Kidney capillary endothelial cell (primary cell): ENCODE results near the gene LIFR.

Experiments
- DNase-seq: peaks from one replicate; pipeline ENCODE4 v3.0.0-alpha.2; 2018; ENCODE audit warnings: low spot score

Gene LIFR

DNA sequence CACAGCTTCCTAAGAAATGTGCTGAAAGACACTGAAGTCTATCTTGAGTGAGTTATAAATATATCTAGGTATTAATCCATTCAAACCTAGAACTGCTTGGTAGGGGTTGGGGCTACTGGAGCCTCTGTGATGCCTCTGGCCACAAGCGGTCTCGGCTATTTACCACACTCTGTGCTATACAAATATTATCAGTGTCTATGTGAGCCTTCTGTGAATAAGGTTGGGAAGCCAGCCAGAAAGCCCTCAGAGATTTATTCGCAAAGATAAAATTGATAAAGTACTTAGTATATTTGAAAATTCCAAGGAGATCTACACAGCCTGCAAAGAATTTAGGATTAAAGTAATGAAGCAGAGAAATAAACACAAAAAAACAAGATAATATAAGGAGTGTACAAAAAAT is 41.4 kb downstream of the LIFR start:
- no peak for DNase-seq

DNA sequence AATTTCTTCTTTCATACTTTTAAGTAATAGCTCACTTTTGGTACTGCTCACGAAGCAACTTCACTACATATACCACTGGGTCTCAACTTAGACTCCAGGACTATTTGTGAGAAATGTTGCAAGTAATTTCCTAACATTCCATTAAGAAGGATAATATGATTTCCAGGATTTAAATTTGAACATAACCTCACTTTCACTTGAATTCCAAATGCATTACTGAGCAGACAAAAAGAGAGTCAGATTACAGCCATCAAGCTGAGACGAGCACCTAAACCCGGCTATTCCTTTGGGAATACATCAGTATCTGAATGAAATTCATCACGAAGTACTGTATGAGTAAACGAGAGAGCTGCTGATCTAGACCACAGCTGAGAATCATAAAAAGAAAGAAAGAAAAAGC is 47.3 kb downstream of the LIFR start:
- no peak for DNase-seq

DNA sequence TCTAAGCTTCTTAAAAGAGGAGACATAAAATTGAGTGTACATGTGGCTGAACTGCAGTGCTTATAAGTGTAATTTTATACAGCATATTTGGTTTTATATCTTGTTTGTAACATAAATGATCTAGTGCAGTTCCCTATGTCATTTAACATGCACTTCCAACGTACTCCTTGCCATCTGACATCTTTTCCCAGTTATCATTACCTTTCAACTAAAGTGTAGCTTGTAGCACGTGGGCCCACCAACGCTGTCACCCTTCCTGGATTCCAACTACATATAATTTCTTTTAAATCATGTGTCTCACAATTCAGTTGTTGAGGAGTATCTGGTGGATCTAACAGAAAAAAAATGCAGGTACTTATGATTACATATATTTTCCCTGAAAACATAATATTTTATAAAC is 50.1 kb downstream of the LIFR start:
- DNase-seq = no peak

DNA sequence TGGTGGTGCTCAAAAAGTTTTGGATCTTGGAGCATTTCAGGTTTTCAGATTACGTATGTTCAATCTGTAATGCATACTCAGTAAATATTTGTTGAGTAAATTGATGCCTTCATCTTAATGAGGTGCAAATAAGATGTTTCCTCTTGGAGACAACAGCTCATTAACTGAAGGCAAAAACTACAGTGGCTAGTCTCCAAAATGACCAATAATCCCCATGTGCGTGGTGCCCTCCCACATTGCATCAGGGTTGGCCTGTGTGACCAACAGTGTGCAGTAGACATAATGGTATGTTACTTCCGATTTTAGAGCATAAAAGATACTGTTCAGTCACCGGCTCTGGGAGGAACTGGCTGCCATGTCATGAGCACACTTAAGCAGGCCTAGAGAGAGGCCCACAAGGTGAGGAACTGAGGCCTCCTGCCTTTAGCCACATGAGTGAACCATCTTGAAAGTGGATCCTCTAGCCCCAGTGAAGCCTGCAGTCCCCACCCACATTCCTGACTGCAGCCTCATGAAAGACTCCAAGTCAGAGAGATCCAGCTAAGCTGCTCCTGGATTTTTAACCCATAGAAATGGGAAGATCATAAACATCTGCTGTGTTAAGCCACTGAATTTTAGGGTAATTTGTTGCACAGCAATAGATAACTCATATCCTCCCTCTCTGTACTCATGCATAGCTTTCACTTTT is 55.7 kb downstream of the LIFR start:
- DNase-seq = no peak

DNA sequence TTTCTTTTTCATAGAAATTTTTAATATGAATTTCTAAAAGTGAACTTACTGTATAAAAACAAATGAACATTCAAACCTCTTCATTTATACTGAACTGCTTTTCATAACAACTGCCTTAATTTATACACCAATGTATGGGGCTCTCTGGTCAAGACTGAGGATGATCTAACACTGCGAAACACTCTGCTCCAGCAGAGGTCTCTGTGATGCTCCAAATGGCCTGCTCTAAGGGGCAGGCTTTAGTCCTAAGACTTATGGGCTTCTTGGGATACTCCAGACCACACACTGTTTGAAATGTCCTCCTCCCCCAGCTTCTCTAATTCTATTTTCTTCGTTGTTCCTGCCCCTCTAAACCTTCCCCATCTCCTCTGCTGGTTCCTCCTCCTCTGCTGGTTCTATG is 58.5 kb downstream of the LIFR start:
- no peak for DNase-seq

DNA sequence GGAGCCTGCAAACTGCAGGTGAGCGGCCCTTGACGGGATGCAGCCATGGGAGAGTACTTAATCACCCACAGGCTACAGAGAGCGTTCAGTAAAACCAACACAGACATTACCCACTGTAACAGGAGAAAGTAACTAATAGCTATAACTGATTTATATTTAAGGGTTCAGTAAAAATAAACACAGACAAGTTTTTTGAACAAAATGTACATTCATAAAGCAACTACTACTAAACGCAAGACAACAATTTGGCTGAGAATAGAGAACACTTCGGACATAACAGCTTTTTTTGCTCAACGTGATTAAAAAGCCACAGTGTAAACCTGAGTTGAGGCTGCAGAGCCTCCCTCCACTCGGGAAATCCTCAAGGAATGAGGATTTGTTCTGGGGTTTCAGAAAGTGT is 61.7 kb downstream of the LIFR start:
- DNase-seq = no peak

DNA sequence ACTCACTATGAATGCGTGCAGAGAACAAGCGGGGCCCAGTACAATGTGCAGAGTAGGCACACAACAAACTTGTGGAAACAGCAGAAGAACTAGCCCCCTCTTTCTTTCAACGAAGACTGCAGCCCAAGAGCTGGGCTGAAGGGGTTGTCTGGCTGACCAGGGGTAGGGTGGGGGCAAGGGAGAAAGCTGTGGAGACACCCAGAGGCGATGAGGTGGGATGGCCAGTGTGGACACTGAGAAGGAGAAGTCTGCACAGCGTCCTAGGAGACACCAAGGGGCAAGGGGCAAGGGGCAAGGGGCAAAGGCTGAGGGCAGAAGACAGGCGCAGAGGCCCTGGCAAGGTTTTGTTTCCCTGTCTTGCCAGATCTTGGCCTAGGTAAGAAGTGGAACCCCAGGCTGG is 62.3 kb downstream of the LIFR start:
- DNase-seq = no peak

DNA sequence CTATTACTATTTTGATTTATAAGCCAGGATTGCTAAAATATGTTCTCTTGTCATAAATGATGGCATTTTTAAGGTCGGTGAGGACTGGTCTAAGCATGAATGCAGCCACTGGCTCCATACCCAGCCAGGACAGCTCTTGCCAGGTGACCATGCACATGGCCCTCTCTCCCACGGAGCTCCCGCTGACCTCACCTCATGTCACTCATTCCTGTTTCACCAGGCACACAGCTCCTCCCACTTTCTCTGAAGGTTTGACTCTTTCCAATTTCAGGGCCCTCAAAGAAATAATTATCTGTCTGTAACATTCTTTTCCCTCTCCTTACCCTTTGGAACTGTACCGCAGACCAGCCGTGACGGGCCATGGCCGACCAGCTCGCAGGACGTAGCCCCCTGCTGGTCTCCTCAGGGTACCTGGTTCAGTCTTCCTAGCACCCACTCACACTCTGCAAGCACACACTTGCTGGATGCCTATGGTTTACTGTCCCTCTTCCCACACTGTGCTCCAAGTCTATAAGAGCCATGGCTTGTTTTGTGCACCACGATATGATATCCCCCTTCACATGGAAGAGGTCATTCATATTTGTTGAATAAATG is 72.5 kb downstream of the LIFR start:
- no peak for DNase-seq

DNA sequence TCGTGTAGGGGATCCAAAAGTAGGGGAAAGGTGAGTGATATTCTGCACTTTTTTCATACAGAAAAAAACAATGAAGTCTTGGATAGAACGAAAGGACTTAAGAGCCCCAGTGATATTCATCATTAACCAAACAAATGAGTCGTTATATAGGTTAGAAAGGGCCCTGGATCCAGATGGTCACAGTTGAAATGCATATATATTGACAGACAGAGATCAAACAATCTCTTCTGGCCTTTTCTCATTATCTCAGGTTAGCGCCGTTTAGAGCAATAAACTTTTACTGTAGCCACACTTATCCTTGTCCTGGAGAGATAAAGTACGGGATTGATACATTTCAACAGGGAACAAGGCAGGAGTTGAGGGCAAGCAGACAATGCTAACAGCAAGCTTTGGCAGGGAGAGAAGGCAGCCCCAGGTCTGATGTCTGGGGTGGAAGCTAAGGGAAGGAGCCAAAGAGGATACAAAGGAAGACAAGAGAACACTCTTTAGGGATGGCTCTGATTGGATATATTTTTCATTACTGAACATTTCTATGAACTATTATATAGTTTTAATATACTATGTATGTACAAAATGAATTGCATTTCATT is 77.0 kb downstream of the LIFR start:
- no peak for DNase-seq

DNA sequence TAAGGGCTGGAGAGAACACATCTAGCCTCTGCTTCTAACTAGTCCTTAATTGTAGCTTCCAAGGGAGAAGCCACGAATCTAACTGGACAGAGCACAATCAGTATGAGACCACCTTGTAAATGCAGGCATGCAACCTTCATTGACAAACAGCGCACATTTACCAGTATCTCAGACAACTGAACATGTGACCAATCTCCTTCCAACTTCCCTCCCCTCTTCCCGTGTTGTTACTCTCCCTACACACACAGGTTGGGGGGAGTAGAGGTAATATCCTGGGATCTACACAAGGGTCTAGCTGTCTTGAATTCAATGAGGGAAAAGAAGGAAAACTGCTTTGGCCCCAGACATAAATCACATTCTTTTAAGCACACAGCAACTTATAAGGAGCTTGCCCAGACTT is 77.6 kb downstream of the LIFR start:
- DNase-seq = no peak

DNA sequence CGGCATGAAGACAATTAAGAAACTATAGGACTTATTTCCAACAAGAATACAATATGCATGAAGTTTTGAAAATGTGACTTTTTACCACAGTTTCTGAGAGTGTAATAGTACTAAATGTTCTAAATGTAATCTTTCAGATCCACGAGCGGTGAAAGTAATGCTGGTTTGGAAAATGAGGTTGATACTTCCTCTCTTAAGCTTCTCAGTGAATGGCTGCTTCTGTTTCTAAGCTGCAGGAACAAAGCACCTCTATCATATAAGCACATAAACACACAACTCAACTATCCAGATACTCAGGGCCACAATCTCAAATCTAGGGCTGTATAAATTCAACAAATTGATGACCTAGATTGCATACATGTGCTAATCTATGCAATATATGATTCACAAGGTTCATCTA is 78.3 kb downstream of the LIFR start:
- no peak for DNase-seq

DNA sequence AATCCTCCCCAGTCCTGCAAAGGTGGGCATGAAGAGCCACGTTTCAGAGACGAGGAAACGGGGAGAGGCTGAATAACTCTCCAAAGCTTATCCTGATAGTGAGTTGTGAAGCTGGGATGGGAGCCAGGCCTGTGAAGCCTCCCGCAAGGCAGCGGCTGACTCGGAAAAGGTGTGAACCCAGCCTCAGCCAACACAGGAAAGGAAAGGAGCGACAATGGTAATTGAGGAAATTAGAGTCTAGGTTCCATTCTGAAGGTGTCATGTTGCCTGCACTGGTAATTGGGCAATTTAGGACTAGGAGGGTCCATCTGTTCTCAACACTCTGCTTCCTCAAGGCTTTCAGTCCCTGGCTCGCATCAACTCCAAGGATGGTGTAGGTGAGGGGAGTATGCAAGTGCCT is 83.4 kb downstream of the LIFR start:
- DNase-seq = no peak

DNA sequence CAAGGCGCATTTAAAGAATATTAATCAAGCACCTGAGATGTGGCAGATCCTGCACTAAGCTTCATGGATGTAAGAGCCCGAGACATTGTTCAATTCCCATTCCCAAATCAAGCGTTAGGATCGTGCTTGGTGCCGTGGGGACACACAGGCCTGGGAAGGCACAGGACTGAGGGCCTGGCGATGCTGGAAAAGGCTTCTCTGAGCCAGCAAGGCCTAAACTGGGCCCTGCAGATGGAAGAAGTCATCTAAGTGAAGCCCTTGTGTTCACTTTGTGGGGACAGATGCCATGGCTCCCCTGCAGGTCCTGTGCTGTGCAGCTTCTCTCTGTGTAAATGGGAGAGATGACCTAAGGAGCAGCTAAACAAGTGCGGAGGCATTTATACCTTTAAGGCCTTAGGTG is 83.9 kb downstream of the LIFR start:
- DNase-seq = no peak

DNA sequence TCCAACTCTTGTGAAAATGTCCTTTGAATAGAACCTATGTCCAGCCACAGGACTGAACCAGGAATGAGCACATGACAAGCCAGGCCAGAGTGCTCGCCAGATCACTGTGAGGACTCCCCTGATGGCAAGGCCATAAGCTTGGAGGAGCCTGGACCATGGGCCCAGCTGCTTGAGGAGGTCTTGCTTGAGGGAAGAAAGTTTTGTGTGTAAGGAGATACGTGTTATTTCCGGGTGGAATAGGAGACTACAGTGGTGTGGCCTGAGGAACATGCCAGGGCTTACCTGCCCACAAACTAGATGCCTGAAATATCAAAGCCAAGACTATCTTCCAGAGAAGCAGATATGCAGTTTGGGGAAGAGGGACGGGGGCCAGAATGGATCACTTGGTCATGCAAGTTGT is 84.7 kb downstream of the LIFR start:
- DNase-seq = no peak

DNA sequence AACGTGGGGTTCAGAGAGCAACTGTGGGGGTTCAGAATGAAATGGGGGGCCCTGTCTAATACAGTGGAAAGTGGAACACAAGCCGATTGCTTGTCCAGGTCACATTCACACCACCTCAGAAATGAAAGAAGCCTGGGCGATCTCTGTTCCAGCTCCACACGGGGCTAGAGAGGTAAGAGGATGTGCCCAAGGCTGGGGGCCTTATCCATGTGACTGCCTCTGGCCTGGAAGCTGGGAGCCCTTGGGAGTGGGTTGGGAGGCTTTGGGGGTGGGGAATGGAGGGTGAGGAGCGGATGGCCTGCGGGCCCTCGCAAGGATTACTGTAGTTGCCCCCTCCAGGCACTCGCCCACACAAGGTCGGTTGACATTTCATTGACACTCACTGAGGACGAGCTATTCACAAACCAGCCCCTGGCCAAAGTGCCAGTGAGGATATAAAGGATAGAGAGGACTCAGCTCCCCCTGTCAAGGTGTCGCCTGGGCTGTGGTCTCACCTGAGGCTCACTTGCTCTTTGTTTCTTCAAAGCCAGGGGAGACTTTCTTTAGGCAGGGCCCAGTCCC is 86.7 kb downstream of the LIFR start:
- no peak for DNase-seq

DNA sequence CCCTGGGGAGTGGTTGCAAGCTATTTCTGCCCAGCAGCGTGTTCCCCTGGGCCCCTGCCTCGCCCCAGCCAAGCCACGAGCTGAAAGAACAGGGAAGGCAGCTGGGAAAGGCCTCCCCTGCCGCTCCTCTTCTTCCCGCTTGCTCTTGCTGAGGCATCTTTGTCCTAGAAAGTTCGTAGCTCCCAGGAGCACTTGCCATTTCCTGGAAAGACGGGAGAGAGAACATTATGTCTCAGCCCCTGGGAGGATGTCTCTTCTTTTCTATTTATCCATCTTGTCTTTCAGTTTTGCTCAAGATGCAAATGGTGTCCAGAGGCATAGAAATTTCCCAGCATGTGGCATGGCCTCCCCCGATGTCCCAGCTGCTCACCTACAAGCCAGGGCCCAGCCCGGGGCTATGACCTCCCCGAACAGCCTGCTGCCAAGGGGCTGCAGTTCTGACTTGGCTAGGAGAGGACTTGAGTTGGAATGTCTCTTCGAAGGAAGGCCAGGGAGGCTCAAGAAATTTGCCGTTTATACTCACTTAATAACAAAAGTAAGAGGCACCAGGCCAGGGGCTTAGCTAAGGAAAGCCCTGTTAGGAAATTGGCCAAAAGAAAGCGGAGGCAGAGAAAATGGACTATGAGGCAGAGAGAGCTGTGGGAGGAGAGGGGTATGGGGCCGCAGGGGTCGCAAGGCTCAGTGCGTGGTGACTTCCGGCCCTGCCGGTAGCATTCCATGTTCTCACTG is 87.3 kb downstream of the LIFR start:
- DNase-seq = no peak

DNA sequence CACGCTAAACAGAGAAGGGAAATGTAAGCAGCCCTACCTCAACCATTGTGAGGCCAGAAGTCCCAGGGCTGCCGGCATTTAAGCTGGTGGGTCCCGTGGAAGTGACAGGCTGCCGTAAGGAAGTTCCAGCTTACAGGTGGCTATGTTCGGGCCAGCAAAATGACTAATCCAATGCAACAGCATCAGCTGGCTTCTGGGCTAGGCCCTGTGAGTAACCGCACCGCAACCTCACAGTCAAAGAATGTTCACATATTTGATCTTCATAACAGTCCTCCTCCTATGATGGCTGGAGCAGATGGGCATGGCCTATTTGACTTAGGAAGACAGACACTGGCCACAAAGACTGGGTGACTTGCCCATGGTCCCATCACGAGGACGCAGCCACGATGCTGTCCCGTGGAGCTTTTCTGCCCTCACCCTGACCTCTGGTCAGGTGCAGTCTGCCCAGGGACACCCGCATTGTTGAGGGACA is 88.2 kb downstream of the LIFR start:
- DNase-seq = peak; percentile 80

DNA sequence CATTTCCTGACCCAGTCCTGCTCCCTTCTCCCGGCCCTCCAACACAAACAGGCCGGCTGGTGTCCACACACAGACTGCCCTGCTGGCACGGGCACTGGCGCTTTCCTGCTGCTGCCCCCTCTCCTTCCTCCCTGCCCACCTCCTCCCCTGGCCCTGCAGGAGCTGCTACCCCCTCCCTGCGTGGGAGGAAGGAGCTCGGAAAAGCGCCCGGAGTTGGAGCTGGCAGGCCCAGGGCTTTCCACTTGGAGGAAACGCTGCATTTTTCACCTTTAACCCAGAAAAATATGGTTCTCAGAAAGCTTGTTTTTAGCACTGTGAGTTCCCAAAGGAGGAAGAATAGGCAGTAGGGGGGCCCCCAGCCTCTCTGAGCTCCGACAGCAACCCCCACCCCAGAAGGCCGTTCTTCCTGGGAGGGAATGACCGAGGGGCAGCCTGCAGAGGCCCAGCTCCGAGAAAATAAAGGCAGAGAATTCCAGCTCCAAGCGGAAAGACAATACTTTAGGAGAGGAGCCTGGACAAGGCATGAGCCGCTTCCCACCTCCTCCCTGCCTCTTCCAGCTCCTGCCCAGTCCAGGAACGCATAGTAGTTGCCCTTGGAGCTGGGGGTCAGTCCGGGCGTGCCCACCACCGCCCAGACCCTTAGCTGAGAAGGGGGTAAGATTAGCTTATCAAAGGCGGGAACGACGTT is 88.9 kb downstream of the LIFR start:
- DNase-seq = peak; percentile 49

DNA sequence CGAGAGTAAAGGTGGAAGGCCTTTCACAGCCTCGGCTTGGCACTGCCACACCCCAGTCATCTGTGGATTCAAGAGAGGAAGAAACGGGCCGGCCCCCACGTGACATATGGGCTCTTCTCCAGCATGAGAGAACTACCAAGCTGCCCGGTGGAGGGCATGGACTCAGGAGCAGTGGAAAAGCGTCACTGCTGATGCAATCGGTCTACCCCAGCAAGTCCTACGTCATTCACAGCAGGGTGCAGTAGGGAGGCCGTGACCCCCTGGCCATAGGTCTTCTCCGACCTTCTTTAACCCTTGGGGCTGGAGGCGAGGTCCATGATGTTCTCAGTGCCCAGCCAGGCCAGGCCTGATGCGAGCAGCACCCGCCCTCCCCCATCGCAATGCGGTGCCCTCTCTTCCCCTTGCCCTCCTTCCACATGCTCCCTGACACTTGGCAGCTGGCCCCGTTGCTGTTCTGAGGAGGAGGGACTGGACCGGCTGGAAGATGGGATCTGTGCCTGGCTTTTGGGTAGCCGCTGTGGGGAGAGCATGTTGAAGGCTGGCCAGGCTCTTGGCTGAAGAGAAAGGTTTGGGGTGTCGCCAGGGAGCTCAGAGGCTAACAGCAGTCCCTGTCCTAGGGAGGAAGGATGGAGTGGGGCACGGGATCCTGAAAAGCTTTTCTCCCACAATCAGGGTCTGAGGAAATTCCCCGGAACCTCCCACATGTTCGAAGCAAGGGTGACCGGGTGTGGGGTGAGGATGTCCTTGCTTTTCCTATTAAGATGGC is 89.8 kb downstream of the LIFR start:
- DNase-seq = no peak

DNA sequence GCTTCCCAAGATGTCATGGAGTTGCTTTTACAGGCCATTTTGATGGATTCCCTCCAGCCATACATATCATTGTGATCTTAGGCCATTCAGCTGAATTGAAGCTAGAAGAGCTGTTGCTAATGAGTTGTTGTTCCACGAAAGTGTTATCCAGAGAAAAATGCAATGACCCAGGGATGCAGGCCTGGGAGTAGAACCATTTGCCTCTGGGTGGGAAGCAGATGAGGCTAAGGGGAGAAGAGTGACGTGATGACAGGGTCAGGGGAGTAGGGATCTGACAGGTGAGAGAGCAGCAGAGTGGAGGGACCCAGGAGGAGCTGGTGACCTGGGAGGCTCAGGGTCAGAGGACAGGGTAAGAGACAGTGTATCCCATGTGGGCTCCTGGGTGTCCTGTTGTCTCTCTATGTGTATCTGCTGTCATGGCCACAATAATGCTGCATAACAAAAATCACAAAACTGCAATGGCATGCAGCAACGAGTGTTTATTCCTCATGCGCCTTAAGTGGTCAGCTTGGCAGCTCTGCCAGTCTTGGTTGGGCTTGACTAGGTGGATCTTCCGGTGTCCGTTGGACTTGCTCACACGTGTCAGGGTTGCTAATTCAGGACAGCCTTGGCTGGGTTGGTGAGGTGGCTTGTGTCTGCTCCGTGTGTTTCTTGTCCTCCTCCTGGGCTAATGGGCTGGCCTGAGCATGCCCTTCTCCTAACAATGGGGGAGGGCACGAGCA is 90.6 kb downstream of the LIFR start:
- no peak for DNase-seq

DNA sequence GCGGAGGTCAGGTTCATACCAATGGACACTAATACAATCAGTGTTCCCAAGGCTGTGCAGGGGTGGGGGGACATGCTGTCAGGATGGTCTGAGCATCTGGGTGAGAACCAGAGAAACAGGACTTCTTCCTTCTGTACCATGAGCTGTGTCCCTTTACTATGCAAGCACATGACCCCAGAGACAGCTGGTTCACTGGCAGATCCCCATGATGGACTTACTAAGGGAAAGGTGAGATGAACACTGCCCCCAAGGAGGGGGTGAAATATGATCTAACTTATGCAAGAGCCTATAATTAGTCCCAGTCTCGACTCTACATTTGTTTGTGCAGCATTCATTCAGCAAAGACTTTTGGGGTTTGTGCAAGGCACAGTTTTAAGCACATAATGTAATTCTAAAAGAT is 91.4 kb downstream of the LIFR start:
- no peak for DNase-seq
